HepG2 (cell line): ENCODE data around the gene UPK1A. TPM values are rescaled to one million over a fixed set of nuclear protein-coding genes. Genes with fewer than 3 reads are reported as not detected.

ENCODE experiments used
- GABPA ChIP-seq, 2 experiments: IDR thresholded peaks; 2 replicates each; pipeline ENCODE4 v1.6.1; 2011 to 2016; ENCODE audit warnings: low read depth in 2 of 2, low read length in 1 of 2, missing biosample characterization in 1 of 2, missing genetic modification characterization in 1 of 2
- MLLT10 ChIP-seq: sonication (generic); formaldehyde crosslinking; IDR thresholded peaks from 2 replicates; pipeline ENCODE4 v1.4.0; 2020; ENCODE audit warnings: missing genetic modification reagents
- NBN ChIP-seq: fragments of 450-650 bp; conservative IDR thresholded peaks from 2 replicates; pipeline ENCODE4 v1.6.1; 2017
- RXRA ChIP-seq: sonication (generic); formaldehyde crosslinking; IDR thresholded peaks from 2 replicates; pipeline ENCODE4 v1.5.1; 2020; ENCODE audit warnings: missing genetic modification reagents
- SALL1 ChIP-seq: sonication (generic); formaldehyde crosslinking; IDR thresholded peaks from 2 replicates; pipeline ENCODE4 v1.8.0; 2022; ENCODE audit warnings: mild to moderate bottlenecking, missing genetic modification reagents
- ZBTB7B ChIP-seq: sonication (generic); formaldehyde crosslinking; IDR thresholded peaks from 2 replicates; pipeline ENCODE4 v1.4.0; 2020; ENCODE audit warnings: missing genetic modification reagents
- ZNF354B ChIP-seq: sonication (generic); formaldehyde crosslinking; IDR thresholded peaks from 2 replicates; pipeline ENCODE4 v1.8.0; 2022; ENCODE audit warnings: mild to moderate bottlenecking, missing genetic modification reagents
- ZNF367 ChIP-seq: sonication (generic); formaldehyde crosslinking; IDR thresholded peaks from 2 replicates; pipeline ENCODE4 v1.4.0; 2020; ENCODE audit warnings: missing genetic modification reagents, borderline replicate concordance
- polyA plus RNA-seq, 8 experiments: library from polyadenylated mRNA; depleted of rRNA in 3 of 8; stranded (reverse) in 7 of 8; unstranded in 1 of 8; fragments of >200 nt; fragmentation: Illumina TruSeq in 4 of 8; extraction: Trizol in 4 of 8; gene quantifications; 2 replicates each; pipeline versions ENCODE4 v1.2.1 to v1.2.3, GENCODE V29; 2011 to 2016; ENCODE audit warnings: low read depth in 4 of 8, missing spikeins in 1 of 8, mixed read lengths in 1 of 8; ENCODE audit not compliant: insufficient read depth in 1 of 8
- total RNA-seq, 5 experiments: library from RNA; depleted of rRNA; stranded (reverse); fragments of >200 nt; fragmentation: Illumina TruSeq; extraction: Trizol; gene quantifications; 2 replicates each; pipeline ENCODE4 v1.2.3, GENCODE V29; 2016; ENCODE audit warnings: low read depth in 1 of 5
- TF ChIP-seq, protein P1 (sequence below): sonication (generic); formaldehyde crosslinking; IDR thresholded peaks from 2 replicates; pipeline ENCODE4 v1.4.0; 2020; ENCODE audit warnings: mild to moderate bottlenecking, missing genetic modification reagents
- TF ChIP-seq, protein P2 (sequence below): IDR thresholded peaks from 2 replicates; pipeline ENCODE4 v1.6.1; 2016; ENCODE audit warnings: low read depth
- TF ChIP-seq, protein P3 (sequence below): sonication (generic); formaldehyde crosslinking; IDR thresholded peaks from 2 replicates; pipeline ENCODE4 v1.8.0; 2022; ENCODE audit warnings: mild to moderate bottlenecking, missing genetic modification reagents, moderate library complexity
- TF ChIP-seq, protein P4 (sequence below): sonication (generic); formaldehyde crosslinking; IDR thresholded peaks from 2 replicates; pipeline ENCODE4 v1.5.0; 2020; ENCODE audit warnings: mild to moderate bottlenecking, missing genetic modification reagents, borderline replicate concordance

Gene UPK1A
- total and polyA plus RNA-seq, 2 of the 13 experiments (the other 11 are each of a cell fraction or from before 2014, with no cell fraction given) = 2.9 TPM; not detected in 1

DNA sequence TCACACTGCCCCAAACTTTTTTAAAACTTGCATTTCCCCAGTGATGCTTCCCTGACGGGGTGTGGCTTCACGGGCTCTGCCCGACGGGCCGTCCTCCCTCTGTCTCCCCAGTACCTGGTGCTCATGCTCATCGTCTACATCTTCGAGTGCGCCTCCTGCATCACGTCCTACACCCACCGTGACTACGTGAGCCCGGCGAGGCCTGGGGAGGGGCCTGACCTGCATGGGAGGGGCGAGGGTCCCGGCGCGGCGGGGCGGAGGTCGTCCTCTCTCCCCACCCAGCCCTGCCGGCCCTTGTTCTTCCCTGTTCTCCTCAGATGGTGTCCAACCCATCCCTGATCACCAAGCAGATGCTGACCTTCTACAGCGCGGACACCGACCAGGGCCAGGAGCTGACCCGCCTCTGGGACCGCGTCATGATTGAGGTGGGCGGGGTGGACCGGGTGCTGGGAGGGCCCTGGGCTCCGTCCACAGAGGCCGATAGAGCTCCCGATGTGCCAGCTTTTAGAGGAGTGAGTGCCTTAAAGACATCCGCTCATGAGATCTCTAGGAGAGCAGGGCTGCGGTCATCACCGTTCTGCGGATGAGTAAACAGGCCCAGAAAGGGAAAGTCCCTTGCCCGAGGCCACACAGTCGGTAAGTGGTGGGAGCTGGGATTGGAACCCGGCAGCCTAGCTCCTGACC, 6.9 kb downstream of the UPK1A start (continued):
- TF ChIP-seq, protein P1, sequence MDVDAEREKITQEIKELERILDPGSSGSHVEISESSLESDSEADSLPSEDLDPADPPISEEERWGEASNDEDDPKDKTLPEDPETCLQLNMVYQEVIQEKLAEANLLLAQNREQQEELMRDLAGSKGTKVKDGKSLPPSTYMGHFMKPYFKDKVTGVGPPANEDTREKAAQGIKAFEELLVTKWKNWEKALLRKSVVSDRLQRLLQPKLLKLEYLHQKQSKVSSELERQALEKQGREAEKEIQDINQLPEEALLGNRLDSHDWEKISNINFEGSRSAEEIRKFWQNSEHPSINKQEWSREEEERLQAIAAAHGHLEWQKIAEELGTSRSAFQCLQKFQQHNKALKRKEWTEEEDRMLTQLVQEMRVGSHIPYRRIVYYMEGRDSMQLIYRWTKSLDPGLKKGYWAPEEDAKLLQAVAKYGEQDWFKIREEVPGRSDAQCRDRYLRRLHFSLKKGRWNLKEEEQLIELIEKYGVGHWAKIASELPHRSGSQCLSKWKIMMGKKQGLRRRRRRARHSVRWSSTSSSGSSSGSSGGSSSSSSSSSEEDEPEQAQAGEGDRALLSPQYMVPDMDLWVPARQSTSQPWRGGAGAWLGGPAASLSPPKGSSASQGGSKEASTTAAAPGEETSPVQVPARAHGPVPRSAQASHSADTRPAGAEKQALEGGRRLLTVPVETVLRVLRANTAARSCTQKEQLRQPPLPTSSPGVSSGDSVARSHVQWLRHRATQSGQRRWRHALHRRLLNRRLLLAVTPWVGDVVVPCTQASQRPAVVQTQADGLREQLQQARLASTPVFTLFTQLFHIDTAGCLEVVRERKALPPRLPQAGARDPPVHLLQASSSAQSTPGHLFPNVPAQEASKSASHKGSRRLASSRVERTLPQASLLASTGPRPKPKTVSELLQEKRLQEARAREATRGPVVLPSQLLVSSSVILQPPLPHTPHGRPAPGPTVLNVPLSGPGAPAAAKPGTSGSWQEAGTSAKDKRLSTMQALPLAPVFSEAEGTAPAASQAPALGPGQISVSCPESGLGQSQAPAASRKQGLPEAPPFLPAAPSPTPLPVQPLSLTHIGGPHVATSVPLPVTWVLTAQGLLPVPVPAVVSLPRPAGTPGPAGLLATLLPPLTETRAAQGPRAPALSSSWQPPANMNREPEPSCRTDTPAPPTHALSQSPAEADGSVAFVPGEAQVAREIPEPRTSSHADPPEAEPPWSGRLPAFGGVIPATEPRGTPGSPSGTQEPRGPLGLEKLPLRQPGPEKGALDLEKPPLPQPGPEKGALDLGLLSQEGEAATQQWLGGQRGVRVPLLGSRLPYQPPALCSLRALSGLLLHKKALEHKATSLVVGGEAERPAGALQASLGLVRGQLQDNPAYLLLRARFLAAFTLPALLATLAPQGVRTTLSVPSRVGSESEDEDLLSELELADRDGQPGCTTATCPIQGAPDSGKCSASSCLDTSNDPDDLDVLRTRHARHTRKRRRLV (CRISPR knock-in tag) = no peak
- TF ChIP-seq, protein P2, sequence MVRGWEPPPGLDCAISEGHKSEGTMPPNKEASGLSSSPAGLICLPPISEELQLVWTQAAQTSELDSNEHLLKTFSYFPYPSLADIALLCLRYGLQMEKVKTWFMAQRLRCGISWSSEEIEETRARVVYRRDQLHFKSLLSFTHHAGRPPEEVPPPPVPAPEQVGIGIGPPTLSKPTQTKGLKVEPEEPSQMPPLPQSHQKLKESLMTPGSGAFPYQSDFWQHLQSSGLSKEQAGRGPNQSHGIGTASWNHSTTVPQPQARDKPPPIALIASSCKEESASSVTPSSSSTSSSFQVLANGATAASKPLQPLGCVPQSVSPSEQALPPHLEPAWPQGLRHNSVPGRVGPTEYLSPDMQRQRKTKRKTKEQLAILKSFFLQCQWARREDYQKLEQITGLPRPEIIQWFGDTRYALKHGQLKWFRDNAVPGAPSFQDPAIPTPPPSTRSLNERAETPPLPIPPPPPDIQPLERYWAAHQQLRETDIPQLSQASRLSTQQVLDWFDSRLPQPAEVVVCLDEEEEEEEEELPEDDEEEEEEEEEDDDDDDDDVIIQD (CRISPR knock-in tag) = no peak
- TF ChIP-seq MLLT10 (CRISPR knock-in tag) (no peak), RXRA (no peak), ZNF354B (CRISPR knock-in tag) (no peak), NBN (no peak), GABPA (IDR thresholded peaks at IDR 0.05; ENCODE audit: low read depth, low read length) (no peak), GABPA (CRISPR knock-in tag; IDR thresholded peaks at IDR 0.05; ENCODE audit: low read depth) (no peak), SALL1 (CRISPR knock-in tag) (peak; percentile 39; the same call in 1 of the 2 replicates), ZNF367 (no peak), ZBTB7B (CRISPR knock-in tag) (no peak)
- TF ChIP-seq, protein P3, sequence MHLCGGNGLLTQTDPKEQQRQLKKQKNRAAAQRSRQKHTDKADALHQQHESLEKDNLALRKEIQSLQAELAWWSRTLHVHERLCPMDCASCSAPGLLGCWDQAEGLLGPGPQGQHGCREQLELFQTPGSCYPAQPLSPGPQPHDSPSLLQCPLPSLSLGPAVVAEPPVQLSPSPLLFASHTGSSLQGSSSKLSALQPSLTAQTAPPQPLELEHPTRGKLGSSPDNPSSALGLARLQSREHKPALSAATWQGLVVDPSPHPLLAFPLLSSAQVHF (CRISPR knock-in tag) = no peak
- TF ChIP-seq, protein P4, sequence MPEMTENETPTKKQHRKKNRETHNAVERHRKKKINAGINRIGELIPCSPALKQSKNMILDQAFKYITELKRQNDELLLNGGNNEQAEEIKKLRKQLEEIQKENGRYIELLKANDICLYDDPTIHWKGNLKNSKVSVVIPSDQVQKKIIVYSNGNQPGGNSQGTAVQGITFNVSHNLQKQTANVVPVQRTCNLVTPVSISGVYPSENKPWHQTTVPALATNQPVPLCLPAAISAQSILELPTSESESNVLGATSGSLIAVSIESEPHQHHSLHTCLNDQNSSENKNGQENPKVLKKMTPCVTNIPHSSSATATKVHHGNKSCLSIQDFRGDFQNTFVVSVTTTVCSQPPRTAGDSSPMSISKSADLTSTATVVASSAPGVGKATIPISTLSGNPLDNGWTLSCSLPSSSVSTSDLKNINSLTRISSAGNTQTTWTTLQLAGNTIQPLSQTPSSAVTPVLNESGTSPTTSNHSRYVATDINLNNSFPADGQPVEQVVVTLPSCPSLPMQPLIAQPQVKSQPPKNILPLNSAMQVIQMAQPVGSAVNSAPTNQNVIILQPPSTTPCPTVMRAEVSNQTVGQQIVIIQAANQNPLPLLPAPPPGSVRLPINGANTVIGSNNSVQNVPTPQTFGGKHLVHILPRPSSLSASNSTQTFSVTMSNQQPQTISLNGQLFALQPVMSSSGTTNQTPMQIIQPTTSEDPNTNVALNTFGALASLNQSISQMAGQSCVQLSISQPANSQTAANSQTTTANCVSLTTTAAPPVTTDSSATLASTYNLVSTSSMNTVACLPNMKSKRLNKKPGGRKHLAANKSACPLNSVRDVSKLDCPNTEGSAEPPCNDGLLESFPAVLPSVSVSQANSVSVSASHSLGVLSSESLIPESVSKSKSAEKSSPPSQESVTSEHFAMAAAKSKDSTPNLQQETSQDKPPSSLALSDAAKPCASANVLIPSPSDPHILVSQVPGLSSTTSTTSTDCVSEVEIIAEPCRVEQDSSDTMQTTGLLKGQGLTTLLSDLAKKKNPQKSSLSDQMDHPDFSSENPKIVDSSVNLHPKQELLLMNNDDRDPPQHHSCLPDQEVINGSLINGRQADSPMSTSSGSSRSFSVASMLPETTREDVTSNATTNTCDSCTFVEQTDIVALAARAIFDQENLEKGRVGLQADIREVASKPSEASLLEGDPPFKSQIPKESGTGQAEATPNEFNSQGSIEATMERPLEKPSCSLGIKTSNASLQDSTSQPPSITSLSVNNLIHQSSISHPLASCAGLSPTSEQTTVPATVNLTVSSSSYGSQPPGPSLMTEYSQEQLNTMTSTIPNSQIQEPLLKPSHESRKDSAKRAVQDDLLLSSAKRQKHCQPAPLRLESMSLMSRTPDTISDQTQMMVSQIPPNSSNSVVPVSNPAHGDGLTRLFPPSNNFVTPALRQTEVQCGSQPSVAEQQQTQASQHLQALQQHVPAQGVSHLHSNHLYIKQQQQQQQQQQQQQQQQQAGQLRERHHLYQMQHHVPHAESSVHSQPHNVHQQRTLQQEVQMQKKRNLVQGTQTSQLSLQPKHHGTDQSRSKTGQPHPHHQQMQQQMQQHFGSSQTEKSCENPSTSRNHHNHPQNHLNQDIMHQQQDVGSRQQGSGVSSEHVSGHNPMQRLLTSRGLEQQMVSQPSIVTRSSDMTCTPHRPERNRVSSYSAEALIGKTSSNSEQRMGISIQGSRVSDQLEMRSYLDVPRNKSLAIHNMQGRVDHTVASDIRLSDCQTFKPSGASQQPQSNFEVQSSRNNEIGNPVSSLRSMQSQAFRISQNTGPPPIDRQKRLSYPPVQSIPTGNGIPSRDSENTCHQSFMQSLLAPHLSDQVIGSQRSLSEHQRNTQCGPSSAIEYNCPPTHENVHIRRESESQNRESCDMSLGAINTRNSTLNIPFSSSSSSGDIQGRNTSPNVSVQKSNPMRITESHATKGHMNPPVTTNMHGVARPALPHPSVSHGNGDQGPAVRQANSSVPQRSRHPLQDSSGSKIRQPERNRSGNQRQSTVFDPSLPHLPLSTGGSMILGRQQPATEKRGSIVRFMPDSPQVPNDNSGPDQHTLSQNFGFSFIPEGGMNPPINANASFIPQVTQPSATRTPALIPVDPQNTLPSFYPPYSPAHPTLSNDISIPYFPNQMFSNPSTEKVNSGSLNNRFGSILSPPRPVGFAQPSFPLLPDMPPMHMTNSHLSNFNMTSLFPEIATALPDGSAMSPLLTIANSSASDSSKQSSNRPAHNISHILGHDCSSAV (CRISPR knock-in tag) = no peak
